GM18520 (cell line): ENCODE data around the gene GPR78.

Experiments
- ATAC-seq: cut with Tn5 transposase; IDR thresholded peaks from one replicate; pipeline ENCODE4 v1.9.1; 2021; ENCODE audit not compliant: unreplicated experiment

Gene GPR78

DNA sequence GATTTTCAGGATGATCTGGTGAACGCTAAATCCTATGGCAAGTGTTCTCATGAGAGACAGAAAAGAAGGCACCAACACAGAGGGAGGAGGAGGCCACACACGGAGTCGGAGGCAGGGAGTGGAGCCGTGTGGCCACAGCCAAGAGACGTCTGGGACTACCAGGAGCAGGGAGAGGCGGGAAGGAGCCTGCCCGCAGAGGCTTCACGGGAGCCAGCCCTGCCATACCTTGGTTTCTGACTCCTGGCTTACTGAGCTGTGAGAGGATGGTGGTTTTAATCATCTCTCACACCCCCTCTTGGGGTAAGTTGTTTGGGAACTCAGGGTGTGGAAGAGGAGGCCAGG lies 33.5 kb upstream of the GPR78 start:
- no peak for ATAC-seq

DNA sequence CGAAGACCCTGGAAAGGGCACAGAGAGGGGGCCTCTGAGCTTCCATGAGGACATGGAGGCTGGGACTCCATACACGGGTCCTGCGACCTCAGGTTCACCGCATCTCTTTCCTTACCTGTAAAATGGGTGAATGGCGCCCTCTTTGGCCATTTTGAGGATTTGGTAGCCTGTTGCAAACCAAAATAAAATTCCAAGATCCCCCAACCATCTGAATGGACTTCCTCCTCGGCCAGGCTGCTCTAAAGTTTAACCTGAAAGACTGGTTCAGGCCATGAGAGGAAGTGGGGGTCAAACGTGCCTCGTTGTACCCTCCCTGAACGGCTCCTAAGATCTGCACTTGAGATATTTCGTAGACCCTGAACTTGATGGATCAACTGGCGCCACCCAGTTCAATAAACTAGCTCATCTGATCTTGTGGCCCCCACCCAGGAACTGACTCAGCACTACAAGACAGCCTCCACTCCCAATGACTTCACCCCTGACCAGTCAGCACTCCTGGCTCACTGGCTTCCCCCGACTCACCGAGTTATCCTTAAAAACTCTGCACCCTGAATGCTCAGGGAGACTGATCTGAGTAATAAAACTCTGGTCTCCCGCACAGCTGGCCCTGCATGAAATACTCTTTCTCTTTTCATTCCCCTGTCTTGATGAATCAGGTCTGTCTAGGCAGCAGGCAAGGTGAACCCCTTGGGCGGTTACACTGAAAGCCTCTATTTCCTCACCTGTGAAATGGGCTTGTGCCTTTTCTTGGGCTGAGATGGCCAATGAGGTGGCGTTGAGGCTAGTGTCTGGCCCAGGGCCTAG lies 32.9 kb upstream of the GPR78 start:
- ATAC-seq, result no peak

GRCh38 chr4:8547912-8548730 lies 32.1 kb upstream of the GPR78 start:
- ATAC-seq, result no peak

GRCh38 chr4:8548731-8549351 lies 31.4 kb upstream of the GPR78 start:
- ATAC-seq, result no peak

DNA sequence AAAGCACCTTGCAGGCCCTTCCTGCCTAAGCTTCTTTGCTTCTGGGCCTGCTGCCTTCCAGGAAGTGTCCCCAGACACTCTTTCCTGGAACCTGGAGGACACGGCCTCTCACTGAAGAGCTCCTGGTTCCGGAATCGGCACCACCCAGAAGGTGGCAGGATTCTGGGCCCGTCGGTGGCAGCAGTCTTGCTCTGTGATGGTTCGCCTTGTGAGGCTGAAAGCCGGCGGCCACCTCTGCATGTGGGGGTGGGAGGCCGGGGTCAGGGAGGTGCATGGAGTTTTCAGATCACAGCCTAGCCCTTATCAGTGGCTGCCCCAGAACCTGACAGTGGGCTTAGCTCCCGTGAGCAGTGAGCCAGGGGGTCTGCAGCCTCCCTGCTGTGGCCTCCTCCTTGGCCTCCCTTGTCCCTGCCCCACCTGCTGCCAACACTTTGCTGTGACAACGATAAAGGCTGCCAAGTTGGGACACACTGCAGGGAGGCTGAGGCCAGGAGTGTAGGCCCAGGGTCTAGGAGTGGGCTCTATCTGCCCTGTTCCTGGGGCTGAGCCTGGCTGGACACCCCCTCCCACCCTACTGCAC lies 30.8 kb upstream of the GPR78 start:
- ATAC-seq, result no peak

GRCh38 chr4:8550691-8551090 lies 29.5 kb upstream of the GPR78 start:
- no peak for ATAC-seq

- ATAC-seq, result no peak
Measured at GRCh38 chr4:8552024-8552423, 28.2 kb upstream of the GPR78 start.

- ATAC-seq, result no peak
Measured at GRCh38 chr4:8552581-8553205, 27.5 kb upstream of the GPR78 start.

DNA sequence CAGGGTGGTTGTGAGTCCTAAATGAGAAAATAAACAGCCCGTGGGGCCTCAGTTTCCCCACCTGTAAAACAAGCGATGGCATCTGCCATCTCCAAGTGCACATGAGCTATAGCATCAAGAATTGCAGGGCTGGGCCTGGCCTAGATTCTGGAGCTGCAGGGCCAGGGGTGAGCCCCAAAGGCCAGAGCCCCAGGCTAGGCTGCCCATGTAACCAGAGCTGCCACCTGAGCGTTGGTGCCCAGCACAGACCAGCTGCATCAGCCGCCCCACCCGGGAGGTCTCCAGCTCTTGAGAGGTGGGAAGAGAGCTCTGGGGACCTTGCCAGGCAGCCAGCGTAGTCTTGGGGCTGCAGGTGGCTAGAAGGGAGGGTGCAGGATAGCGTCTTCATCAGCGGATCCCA lies 27.0 kb upstream of the GPR78 start:
- no peak for ATAC-seq

- no peak for ATAC-seq
Measured at GRCh38 chr4:8553991-8554405, 26.2 kb upstream of the GPR78 start.

DNA sequence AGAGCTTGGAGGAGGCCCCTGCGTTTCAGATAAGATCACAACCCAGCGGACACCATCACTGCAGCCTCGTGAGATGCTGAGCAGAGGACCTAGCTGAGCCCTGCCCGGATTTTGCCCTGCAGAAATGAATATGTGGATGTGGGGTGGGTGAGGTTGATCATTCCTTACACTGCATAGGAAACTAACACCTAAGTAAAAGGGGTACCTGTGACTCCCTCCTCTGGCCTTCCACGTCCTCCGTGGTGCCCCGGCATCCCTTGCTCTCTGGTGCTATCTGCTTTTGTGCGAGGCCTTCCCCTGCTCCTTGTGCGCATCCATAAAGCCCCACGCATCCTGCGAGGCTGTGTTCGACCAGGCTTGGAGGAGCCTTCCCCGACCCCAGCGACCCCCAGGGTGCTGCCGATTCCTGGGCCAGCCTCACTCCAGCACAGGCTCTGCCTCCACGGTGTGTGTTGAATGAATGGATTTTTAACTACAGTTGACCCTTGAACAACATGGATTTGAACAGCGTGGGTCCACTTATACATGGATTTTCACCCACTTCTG lies 25.6 kb upstream of the GPR78 start:
- no peak for ATAC-seq

DNA sequence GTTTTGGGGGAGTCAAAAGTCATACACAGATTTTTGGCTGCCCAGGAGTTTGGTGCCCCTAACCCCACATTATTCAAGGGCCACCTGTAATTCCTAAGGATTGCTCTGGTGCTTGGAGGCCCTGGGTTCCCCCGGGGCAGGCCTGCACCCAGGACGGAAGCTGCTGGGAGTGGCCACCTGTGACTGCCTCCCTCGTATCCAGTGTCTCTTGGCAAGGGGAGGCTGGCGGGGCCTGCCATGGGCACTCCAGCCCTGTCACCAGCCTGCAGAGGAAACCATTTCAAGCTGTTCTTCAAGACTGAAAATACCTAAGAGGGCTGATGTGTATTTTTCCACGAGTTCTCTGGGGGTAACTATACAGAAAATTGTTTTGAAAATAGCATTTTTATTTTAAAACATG lies 24.5 kb upstream of the GPR78 start:
- no peak for ATAC-seq

- ATAC-seq, result no peak
Measured at GRCh38 chr4:8556341-8557150, 23.6 kb upstream of the GPR78 start.

GRCh38 chr4:8557151-8558076 lies 22.8 kb upstream of the GPR78 start:
- no peak for ATAC-seq

GRCh38 chr4:8558080-8558960 lies 21.9 kb upstream of the GPR78 start:
- ATAC-seq, result no peak

DNA sequence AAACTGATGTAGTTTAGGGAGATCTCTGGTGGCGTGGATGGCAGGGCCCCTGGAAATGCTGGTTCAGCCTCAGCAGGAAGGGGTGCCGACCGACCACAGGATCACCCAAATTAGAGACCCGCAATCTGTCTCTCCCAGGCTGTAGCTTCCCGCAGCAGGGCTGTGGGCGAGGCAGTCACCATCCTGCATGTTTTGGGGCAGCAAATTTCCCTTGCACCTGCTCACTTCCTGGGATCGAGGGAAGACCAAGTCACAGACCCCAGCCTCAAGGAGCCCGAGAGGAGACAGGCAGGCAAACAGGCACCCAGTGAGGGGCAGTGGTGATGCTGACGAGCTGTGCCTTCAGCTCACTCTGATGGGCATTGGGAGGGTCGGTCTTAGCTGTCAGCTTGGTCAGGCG lies 21.2 kb upstream of the GPR78 start:
- ATAC-seq, result no peak

DNA sequence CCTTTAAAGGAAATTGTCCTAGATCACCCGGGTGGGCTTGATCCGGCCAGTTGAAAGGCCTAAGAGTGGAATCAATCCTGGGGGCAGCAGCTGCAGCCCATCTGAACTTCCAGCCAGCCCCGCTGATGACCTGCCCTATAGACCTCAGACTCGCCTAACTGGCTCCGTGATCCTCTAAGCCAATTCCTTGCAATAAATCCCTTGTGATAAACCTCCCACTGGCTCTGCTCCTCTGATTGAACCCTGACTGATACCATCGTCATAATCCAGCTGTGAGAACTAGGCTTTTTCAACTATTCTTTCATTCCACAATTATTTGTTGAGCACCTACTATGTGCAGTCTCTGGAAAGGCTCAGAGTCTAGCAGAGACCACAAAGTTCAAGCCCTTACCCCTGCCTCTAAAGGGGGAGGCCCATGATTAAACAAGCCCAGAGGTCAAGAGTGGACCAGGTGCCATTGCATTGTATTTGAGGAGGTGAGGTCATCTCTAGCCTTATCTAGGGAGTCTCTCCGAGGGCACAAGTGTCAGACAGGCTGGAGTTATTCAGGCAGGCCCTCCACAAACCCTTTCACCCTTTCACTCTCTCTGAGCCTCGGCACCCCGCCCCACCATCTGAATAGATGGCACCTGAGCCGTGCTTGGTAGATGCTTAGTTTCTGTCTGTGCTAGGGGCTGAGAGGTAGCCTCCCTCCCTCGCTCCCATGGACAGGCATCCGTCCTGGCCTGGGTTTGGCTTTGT lies 20.5 kb upstream of the GPR78 start:
- no peak for ATAC-seq
